NCI-H1694 treated with DMSO at 0.1 percent for 48 hours (cell line): ENCODE measurements around the gene GPR141.

Experiments used
- DNase-seq: peaks from one replicate; lab custom pipeline; 2025; lab: John Stamatoyannopoulos, UW

Gene GPR141, protein sequence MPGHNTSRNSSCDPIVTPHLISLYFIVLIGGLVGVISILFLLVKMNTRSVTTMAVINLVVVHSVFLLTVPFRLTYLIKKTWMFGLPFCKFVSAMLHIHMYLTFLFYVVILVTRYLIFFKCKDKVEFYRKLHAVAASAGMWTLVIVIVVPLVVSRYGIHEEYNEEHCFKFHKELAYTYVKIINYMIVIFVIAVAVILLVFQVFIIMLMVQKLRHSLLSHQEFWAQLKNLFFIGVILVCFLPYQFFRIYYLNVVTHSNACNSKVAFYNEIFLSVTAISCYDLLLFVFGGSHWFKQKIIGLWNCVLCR

DNA sequence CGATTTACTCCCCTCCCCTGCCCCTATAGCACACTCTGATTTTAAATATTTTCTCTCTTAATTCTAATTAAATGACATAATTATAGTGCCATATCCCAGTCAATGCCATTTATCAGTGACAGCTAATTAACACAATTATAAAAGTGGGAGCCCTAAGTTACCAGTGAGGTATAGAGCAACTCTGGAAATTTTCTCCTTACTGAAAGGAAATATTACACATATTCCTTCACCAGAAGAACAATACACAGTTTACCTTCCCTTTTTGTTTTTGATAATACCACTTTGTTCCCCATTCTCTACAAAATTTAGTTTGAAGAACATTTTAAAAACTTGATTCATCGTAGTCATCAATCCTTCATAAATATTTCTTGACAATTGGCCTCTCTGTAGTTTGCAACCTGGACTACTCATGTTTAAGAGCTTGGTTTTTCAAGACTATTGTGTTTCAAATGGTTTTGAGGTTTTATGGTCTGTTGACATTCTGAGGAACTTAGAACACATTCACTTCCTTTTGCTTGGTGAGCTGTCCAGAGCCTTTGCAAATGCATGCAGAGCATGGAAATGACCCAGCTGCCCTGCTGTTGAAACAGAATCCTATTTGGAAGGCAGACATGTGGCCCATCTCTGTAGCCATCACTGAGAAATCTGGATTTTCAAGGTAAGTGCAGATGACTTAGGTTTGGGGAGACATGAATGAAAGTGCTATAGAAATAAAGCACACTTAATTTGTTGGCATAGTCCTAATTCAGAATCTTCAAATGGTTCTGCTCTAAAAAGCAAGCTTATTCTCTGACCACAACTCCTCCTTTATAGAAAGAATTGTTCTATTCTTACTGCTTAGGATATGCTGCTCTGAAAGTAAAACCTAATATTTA, at the start of gene GPR141:
Gene GPR141, plus strand, starts transcription at position 521 of the 875 bp plus-strand sequence. CDS start 56,628 bp downstream, outside the sequence.
- no peak for DNase-seq

GRCh38 chr7:37635346-37635745, 48.2 kb upstream of the GPR141 start:
- no peak for DNase-seq

DNA sequence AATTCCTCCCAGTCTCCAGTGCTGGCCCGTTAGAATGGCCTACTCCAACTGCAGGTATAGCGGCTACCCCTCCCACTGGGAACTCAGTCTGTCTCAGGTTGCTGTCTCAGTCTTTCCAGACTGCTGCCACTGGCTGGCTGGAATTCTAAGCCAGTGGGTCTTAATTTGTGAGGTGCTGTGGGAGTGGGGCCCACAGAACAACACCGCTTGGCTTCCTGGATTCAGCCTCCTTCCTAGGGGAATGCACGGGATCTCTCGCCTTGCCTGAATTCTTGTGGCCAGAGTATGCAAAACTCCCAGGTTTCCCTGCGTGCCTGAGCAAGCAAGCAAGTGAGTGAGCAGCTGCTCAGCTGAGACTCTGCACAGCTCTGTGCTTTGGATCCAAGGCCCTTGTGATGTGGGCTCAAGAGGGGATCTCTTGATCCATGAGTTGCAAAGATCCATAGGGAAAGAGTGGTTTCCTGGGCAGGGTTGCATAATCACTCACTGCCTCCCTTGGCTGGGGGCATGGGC, 41.5 kb upstream of the GPR141 start:
- no peak for DNase-seq

- no peak for DNase-seq
Observed at GRCh38 chr7:37643876-37644275, 39.7 kb upstream of the GPR141 start.

- no peak for DNase-seq
Observed at GRCh38 chr7:37645282-37646050, 38.1 kb upstream of the GPR141 start.

GRCh38 chr7:37656913-37657530, 26.5 kb upstream of the GPR141 start:
- DNase-seq = no peak

DNA sequence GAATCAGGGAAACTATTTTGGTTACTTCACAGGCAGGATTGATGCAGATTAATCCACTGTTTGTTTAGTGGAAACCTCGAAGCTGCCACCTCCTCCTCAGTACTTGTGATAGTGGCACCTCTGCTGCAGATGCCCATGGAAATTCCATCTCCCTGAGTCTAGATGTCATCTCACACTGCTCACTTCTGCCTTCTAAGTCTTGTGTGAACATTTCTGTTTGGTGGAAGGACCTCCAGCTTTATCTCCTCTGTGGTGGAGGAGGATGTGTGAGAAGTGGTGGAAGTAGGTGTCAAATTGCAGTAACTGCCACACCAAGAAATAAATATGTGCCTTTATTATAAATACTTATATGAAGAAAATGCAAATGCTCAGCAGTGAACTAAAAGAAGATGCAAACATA, 25.8 kb upstream of the GPR141 start:
- DNase-seq = no peak

DNA sequence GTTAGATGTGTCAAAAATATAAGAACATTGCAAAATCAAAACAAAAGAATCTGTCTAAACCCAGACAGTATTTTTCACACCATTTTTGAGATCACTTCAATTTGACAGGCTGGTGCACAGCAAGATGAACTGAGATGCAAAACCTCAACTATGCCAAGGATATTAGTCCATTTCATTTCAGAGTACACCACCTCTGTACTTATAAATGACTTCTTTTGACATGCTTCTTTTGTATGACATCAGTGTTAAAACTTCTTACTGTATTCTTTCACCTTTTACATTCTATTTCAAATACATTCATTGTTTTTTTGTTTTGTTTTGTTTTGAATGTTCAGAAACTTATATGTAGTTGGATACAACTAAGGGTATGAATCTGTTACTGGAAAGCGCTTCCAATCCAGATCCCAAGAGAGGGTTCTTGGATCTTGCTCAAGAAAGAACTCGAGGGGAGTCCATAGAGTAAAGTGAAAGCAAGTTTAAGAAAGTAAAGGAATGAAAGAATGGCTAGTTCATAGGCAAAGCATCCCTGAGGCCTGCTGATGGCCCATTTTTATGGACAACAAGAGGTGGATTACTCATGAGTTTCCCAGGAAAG, 23.5 kb upstream of the GPR141 start:
- DNase-seq = no peak

DNA sequence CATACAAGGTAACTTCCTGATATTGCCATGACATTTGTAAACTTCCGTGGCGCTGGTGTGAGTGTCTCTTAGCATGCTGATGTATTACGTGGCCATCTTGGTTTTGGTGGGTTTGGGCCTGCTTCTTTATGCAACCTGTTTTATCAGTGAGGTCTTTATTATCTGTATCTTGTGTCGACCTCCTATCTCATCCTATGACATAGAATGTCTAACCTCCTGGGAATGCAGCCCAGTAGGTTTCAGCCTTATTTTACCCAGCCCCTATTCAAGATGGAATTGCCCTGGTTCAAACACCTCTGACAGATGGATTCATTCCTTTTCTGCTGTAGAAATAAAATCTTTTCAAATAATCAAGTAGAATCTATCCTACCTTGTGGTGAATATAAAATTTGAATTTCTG, 23.0 kb upstream of the GPR141 start:
- DNase-seq = no peak

GRCh38 chr7:37663693-37664092, 19.9 kb upstream of the GPR141 start:
- no peak for DNase-seq

DNA sequence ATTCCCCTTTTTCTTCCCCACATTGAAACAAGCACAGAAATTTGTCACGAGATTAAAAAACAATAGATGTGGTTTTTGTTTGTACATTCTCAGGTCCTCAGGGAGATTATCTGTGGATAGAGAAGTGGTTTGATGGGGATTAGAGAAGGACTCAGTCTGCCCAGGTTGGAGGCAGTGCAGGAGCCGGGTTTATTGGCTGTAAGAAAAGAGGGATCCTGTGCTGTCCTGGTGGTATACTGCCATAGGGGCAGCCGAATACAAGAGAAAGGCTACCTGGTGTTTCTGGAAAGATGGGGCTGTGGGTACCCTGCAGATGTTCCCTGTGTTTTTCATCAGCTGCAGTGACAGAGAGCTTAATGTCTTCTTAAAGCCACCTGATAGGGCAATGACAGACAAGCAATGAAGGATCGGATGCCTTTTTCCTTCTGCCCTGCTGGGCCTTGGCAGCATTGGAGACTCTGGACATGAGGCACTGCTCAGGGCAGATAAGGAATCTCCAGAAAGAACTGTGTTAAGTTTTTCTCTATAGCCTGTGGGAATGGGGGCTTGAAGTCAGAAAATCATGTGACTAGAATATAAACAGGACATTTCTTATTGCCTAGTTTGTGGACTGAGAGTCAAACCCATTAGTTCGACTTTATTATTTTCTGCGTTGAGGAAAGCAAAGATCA, 18.1 kb upstream of the GPR141 start:
- DNase-seq = no peak

DNA sequence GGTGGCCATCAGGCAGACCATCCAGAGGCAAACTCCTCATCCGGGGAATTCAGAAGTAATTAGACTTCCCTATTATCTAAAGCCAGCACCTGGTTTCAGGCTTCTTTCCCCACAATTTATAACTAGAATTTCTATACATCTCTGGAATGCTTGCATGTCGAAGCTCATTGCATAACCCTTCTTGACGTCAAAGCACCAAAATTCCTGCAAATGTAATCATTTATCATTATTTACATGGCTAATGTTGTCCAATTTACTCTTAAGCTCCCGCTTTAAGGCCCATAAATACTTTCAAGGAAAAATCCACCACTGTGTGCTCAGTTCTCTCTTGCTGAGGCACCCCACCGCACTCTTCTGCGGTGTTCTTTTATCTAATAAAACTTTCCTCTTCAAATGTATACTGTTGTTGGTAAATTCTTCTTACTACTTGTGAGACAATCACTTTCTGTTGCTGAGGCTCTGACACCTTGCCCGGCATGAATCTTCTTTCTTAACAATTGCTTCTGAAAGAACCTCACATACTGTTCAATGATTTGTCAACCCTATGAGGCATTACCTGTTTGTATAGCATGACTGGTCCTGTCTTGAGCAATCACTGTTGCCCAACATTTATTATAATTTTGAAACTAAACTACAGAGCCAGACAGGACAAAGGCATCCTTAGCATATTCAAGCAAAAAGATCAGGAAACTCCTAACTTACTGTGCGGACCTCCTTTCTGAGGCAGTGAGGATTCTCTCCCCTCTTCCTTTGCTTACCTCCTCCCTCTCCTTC, 17.4 kb upstream of the GPR141 start:
- DNase-seq = no peak

GRCh38 chr7:37669818-37670217, 13.7 kb upstream of the GPR141 start:
- no peak for DNase-seq

DNA sequence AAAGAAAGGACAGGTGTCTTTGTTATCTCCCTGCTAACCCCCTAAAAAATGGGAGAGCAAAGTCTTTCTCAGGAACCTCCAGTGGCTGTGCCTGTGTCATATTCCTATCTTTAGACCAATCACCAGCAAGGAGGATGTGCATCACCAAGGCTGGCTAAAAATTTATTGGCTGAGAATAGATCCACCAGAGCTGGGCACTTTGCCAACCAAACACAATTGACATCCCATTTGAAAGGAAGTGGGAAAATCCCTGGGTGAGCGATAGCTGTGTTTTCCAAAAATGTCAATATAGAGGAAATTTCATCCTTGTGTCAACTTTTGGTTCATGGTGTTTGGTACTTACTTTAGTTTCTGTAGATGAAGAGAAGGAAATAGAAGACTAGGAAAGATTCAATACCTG, 13.1 kb upstream of the GPR141 start:
- DNase-seq = no peak

GRCh38 chr7:37671876-37672275, 11.7 kb upstream of the GPR141 start:
- DNase-seq = no peak

- no peak for DNase-seq
Observed at GRCh38 chr7:37672926-37673325, 10.6 kb upstream of the GPR141 start.

DNA sequence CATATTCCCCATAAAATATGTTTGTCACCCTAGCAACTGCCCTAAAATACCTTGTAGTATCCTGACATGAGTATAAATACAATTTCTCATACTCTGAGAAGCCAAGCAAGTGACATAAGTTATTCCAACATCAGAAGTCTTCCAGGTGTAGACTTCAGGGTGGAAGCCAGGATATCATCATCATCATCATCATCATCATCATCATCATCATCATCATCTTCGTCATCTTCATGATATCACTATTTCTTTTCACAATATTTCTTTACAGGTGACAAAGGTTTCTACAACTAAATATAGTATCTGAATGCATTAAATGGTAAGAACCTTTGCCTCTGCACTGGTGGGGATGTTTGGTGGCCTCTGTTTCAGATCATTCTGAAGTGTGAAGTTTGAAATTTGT, 10.0 kb upstream of the GPR141 start:
- DNase-seq = no peak

DNA sequence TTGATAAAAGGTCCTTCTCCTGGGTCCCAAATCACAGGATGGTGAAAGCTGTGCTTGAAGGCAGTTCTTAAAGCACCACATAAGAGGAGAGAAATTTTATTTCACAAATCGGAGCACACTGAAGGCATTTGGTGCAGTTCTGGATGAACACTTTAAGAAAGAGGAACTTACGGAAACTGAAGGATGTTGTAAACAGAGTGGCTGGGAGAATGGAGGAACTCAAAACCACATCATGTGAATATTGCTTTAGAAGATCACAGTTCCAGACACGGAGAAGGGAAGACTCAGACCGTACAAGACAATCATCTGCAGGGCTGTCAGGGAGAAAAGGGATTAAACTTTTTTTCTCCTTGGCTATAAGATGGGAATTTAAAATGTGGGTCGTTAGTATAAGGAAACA, 9.0 kb upstream of the GPR141 start:
- DNase-seq = no peak

DNA sequence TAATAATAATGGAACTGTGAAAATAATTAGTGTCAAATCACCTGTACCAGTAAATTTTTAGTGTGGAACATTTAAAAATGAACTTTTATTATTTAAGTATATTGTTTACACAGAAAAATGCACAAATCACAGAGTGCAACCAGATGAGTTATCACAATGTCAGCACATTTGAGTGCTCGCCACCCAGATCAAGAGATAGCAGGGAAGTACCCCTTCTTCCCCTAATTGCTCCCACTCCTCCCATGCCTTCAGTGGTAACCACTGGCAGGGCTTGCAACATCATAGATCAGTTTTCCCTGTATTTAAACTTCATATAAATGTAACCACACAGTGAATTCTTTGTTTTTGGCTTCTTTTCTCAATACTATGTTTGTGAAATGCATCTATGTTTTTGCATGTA, 7.8 kb upstream of the GPR141 start:
- no peak for DNase-seq

DNA sequence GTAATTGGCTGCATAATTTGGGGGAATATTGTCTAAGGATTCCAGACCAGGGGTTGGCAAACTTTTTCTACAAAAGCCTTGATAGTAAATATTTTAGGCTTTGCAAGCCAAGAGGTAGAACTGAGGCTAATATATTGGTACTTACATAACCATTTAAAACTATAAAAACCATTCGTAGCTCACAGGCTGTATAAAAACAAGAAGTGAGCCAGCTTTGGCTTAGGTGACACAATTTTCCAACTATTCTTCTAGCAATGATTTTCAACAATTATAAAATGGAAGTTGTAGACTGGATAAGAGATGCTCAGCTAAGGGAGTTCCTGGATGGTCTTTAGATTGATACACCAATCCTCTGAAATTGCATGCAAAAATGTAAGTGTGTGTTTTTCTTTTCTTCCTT, 1.4 kb downstream of the GPR141 start:
- DNase-seq = no peak
